B cell (primary cell): ENCODE results near the gene LVRN.

ENCODE experiments used
- EZH2 ChIP-seq: IDR thresholded peaks from 2 replicates; pipeline ENCODE4 v1.6.1; 2012; ENCODE audit warnings: borderline replicate concordance, low read depth, mild to moderate bottlenecking, moderate library complexity, low read length; ENCODE audit not compliant: insufficient read depth, poor library complexity, severe bottlenecking
- TF ChIP-seq, protein P1 (sequence below): fragments of 200-600 bp; IDR thresholded peaks from one replicate; pipeline ENCODE4 v1.8.0; 2022; ENCODE audit warnings: antibody characterized with exemption, mild to moderate bottlenecking

DNA sequence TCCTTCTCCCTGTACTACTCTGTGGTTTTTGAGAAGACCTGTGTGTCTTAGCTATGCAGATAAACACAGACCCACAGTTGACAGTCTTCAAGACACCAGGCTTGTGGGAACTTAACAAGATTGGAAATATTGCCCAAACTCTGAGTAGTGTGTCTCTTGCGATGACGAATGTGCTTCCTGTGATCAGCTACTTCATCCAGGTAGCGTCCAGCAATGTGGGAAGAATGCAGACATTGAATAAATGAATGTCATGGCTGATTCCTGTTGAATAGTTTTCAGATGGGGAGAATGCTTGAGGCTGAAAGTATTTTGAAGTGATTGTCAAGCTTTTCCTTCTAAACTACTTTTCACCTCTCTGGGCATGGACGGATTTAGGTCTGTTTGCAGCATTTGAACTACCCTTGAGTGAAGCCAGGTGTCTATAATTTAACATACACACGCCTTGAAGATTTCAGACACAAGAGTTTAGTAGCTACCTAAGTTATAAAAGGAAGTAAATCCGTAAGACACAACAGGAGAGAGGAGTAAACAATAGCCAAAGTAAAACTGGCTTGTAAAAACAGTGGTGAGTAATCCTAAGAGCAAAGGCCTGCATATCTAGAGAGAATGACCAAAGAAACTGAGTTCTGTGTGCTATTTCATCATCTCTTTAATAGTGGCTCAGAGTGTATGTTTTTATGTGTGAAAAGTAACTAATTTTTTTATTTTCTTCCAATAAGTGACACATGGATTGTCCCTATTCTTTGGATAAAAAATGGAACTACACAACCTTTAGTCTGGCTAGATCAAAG, 40.0 kb downstream of the LVRN start:
- TF ChIP-seq, protein P1, sequence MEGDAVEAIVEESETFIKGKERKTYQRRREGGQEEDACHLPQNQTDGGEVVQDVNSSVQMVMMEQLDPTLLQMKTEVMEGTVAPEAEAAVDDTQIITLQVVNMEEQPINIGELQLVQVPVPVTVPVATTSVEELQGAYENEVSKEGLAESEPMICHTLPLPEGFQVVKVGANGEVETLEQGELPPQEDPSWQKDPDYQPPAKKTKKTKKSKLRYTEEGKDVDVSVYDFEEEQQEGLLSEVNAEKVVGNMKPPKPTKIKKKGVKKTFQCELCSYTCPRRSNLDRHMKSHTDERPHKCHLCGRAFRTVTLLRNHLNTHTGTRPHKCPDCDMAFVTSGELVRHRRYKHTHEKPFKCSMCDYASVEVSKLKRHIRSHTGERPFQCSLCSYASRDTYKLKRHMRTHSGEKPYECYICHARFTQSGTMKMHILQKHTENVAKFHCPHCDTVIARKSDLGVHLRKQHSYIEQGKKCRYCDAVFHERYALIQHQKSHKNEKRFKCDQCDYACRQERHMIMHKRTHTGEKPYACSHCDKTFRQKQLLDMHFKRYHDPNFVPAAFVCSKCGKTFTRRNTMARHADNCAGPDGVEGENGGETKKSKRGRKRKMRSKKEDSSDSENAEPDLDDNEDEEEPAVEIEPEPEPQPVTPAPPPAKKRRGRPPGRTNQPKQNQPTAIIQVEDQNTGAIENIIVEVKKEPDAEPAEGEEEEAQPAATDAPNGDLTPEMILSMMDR: no peak
- no peak for TF ChIP-seq EZH2
